SK-N-SH (cell line): Measurements from ENCODE around the gene SOX8. TPM values are rescaled to one million over a fixed set of nuclear protein-coding genes. Genes with fewer than 3 reads are reported as not detected.

ENCODE experiments used
- CTCF ChIA-PET: fragments of 300-600, 350-600 bp; formaldehyde crosslinking; extraction: SDS; loops from one replicate; lab custom pipeline; 2021; lab: Yijun Ruan, JAX
- POLR2A ChIA-PET: fragments of 350-600 bp; sonication (Branson Sonifier 250); formaldehyde crosslinking; extraction: SDS; loops from one replicate; lab custom pipeline; 2020; ENCODE audit warnings: antibody characterized with exemption, inconsistent platforms; lab: Yijun Ruan, JAX
- DNase-seq: peaks from one replicate; pipeline ENCODE4 v3.0.0; 2012
- H2AFZ ChIP-seq: fragments of 200-600 bp; sonication (generic); 2 replicates; pipeline ENCODE4 v1.8.1; 2016; ENCODE audit warnings: antibody characterized with exemption, mild to moderate bottlenecking, low read depth
- H3F3A ChIP-seq: fragments of 200-600 bp; sonication (generic); replicated peaks from 2 replicates; pipeline ENCODE3; 2016; ENCODE audit warnings: antibody characterized with exemption, mild to moderate bottlenecking; ENCODE audit not compliant: insufficient read depth
- H3K27ac ChIP-seq, 2 experiments: fragments of 200-500 bp in 1 of 2; fragments of 200-600 bp in 1 of 2; sonication (Bioruptor generic) in 1 of 2; sonication (generic), shearing (Covaris generic) in 1 of 2; 2 replicates each; pipeline versions ENCODE4 v1.5.1 to v1.6.1; 2014 to 2016; ENCODE audit warnings: low read depth in 2 of 2, inconsistent platforms in 1 of 2, low read length in 1 of 2, mild to moderate bottlenecking in 1 of 2, mixed read lengths in 1 of 2
- H3K27me3 ChIP-seq: fragments of 200-600 bp; sonication (generic), shearing (Covaris generic); 2 replicates; pipeline ENCODE4 v1.6.1; 2016; ENCODE audit warnings: mixed run types; ENCODE audit not compliant: insufficient read depth
- H3K36me3 ChIP-seq, 2 experiments: fragments of 200-500 bp in 1 of 2; fragments of 200-600 bp in 1 of 2; sonication (Bioruptor generic) in 1 of 2; sonication (generic) in 1 of 2; replicated peaks in 1 of 2; 2 replicates each; pipeline versions ENCODE3 to v1.5.1; 2014 to 2016; ENCODE audit warnings: low read length in 1 of 2, mild to moderate bottlenecking in 1 of 2; ENCODE audit not compliant: insufficient read depth in 2 of 2, control insufficient read depth in 1 of 2
- H3K4me1 ChIP-seq, 2 experiments: fragments of 200-500 bp in 1 of 2; fragments of 200-600 bp in 1 of 2; sonication (Bioruptor generic) in 1 of 2; sonication (generic), shearing (Covaris generic) in 1 of 2; 2 replicates each; pipeline versions ENCODE4 v1.5.1 to v1.6.1; 2014 to 2016; ENCODE audit warnings: low read depth in 1 of 2, low read length in 1 of 2, mixed run types in 1 of 2; ENCODE audit not compliant: insufficient read depth in 2 of 2, control insufficient read depth in 1 of 2
- H3K4me2 ChIP-seq: fragments of 200-600 bp; sonication (generic), shearing (Covaris generic); 2 replicates; pipeline ENCODE4 v1.6.1; 2017; ENCODE audit warnings: mixed run types
- H3K4me3 ChIP-seq, 2 experiments: fragments of 200-500 bp in 1 of 2; fragments of 200-600 bp in 1 of 2; sonication (Bioruptor generic) in 1 of 2; sonication (generic), shearing (Covaris generic) in 1 of 2; 2 replicates each; pipeline versions ENCODE4 v1.5.1 to v1.8.1; 2014 to 2016; ENCODE audit warnings: low read depth in 2 of 2, inconsistent platforms in 1 of 2, low read length in 1 of 2, mild to moderate bottlenecking in 1 of 2, mixed read lengths in 1 of 2, moderate library complexity in 1 of 2
- H3K79me2 ChIP-seq: fragments of 200-600 bp; sonication (generic); 2 replicates; pipeline ENCODE4 v1.8.1; 2017; ENCODE audit warnings: mild to moderate bottlenecking; ENCODE audit not compliant: insufficient read depth
- H3K9ac ChIP-seq: fragments of 200-600 bp; sonication (generic); 2 replicates; pipeline ENCODE4 v1.6.1; 2017; ENCODE audit warnings: mixed run types
- H3K9me2 ChIP-seq: fragments of 200-600 bp; sonication (generic); 2 replicates; pipeline ENCODE4 v1.6.1; 2017; ENCODE audit warnings: mixed run types
- H3K9me3 ChIP-seq: fragments of 200-600 bp; sonication (generic); 2 replicates; pipeline ENCODE4 v1.6.1; 2017; ENCODE audit warnings: mixed run types, mild to moderate bottlenecking, moderate library complexity
- H4K20me1 ChIP-seq: fragments of 200-600 bp; sonication (generic); 2 replicates; pipeline ENCODE4 v1.6.1; 2017; ENCODE audit warnings: mild to moderate bottlenecking, mixed run types; ENCODE audit not compliant: insufficient read depth
- CTCF ChIP-seq: fragments of 200-600 bp; sonication (generic); IDR thresholded peaks from 2 replicates; pipeline ENCODE4 v1.6.1; 2017; ENCODE audit warnings: antibody characterized with exemption, mild to moderate bottlenecking, moderate library complexity
- ELF1 ChIP-seq: IDR thresholded peaks from 2 replicates; pipeline ENCODE4 v1.4.0; 2012
- FOSL2 ChIP-seq: IDR thresholded peaks from 2 replicates; pipeline ENCODE4 v1.4.0; 2012; ENCODE audit warnings: low read depth, mild to moderate bottlenecking, moderate library complexity, borderline replicate concordance
- FOXJ3 ChIP-seq: sonication (generic); formaldehyde crosslinking; IDR thresholded peaks from 2 replicates; pipeline ENCODE4 v1.5.1; 2020; ENCODE audit warnings: mild to moderate bottlenecking, missing genetic modification reagents
- NFIC ChIP-seq: IDR thresholded peaks from 2 replicates; pipeline ENCODE4 v1.4.0; 2012; ENCODE audit warnings: borderline replicate concordance
- NRF1 ChIP-seq: IDR thresholded peaks from 2 replicates; pipeline ENCODE4 v1.6.1; 2012; ENCODE audit warnings: low read depth, mild to moderate bottlenecking, low read length
- RXRA ChIP-seq: IDR thresholded peaks from 2 replicates; pipeline ENCODE4 v1.4.0; 2012; ENCODE audit warnings: low read depth, mild to moderate bottlenecking, borderline replicate concordance
- TAF1 ChIP-seq: IDR thresholded peaks from 2 replicates; pipeline ENCODE4 v1.6.1; 2012; ENCODE audit warnings: low read depth, mild to moderate bottlenecking, low read length, moderate library complexity, borderline replicate concordance
- TCF12 ChIP-seq: IDR thresholded peaks from 2 replicates; pipeline ENCODE4 v1.4.0; 2012
- TEAD4 ChIP-seq: IDR thresholded peaks from 2 replicates; pipeline ENCODE4 v1.4.0; 2012; ENCODE audit warnings: mild to moderate bottlenecking, borderline replicate concordance; ENCODE audit not compliant: insufficient read depth
- USF1 ChIP-seq: IDR thresholded peaks from 2 replicates; pipeline ENCODE4 v1.4.0; 2012; ENCODE audit warnings: low read depth, borderline replicate concordance
- ZBTB33 ChIP-seq: IDR thresholded peaks from 2 replicates; pipeline ENCODE4 v1.4.0; 2012; ENCODE audit warnings: low read depth, borderline replicate concordance
- WGBS: methylation state at CpG from one replicate; pipeline ENCODE4 v1.1.6; 2017; ENCODE audit warnings: low lambda C conversion rate; 5-methylcytosine and 5-hydroxymethylcytosine counted together
- polyA plus RNA-seq, 3 experiments: library from polyadenylated mRNA; depleted of rRNA; stranded (reverse); fragments of >200 nt; gene quantifications; 2 replicates each; pipeline ENCODE4 v1.2.3, GENCODE V29; 2012
- TF ChIP-seq, protein P1 (sequence below): IDR thresholded peaks from 2 replicates; pipeline ENCODE4 v1.4.0; 2012; ENCODE audit warnings: low read depth

SOX8 gene
- polyA plus RNA-seq, 1 of the 3 experiments (the other 2 are of a cell fraction), result not detected

DNA sequence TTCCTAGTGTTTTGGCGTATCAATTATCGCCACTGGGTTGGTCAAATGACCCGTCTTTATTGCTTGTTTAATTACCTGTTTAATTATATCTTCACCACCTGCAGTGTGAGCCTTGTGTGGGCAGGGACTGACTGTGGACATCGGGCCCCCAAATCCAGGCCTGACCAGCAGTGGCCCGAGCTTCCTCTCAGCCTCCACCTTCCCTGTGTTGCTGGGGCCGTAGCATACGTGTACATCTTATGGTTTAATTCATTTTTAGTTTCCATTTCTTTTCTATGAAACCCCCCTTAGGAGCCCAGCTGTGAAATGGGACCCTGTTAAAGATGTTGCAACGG is 9.6 kb upstream of the SOX8 start:
- no peak for TF ChIP-seq FOSL2
- TF ChIP-seq TAF1, result no peak
- TF ChIP-seq ZBTB33, result no peak
- no peak for TF ChIP-seq NFIC
- no peak for TF ChIP-seq TCF12
- no peak for TF ChIP-seq ELF1
- TF ChIP-seq FOXJ3, result no peak
- no peak for TF ChIP-seq CTCF
- no peak for TF ChIP-seq TEAD4
- TF ChIP-seq, protein P1, sequence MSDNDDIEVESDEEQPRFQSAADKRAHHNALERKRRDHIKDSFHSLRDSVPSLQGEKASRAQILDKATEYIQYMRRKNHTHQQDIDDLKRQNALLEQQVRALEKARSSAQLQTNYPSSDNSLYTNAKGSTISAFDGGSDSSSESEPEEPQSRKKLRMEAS, result no peak
- TF ChIP-seq RXRA, result no peak
- no peak for TF ChIP-seq USF1
- TF ChIP-seq NRF1, result no peak
- TF ChIP-seq, all 33 proteins: peak for 0
- ChIA-PET CTCF (interaction anchor here (1.5 kb wide), 1 partner anchor 86 kb away, joined by 5 read pairs; no protein-coding TSS in a partner anchor), POLR2A (no interaction called here)
- Histone ChIP-seq H3K4me2 (no peak overlapping the region), H3K4me3 (no peak overlapping the region), H3K36me3 (peaks cover 0 to 11% of the 10 kb centered on the region in 2 experiments), H3K79me2 (peaks cover 5% of the 10 kb centered on the region; the same call in 1 of the 2 replicates), H3K4me1 (peaks cover 6 to 11% of the 10 kb centered on the region in 2 experiments; a peak in 2 of 4 replicates), H3K9ac (no peak overlapping the region), H3K9me3 (no peaks in the 10 kb centered on the region), H3K27ac (no peak overlapping the region), H3K27me3 (peaks cover 57% of the 10 kb centered on the region), H2AFZ (no peak overlapping the region), H3K9me2 (no peaks in the 10 kb centered on the region), H3F3A (no peaks in the 10 kb centered on the region), H4K20me1 (no peaks in the 10 kb centered on the region)
- WGBS, result 46% methylated on average over 8 of the region's 8 CpGs
- no peak for DNase-seq
